GM19467 (cell line): ENCODE measurements around the gene ELL2.
"Not testable (repeated sequence)": the region's sequence is repeated elsewhere in the genome, so short reads cannot be mapped to it uniquely, and the experiment has no call there.

Experiments
- ATAC-seq: cut with Tn5 transposase; IDR thresholded peaks from one replicate; pipeline ENCODE4 v1.9.1; 2021; ENCODE audit warnings: mild to moderate bottlenecking, moderate library complexity; ENCODE audit not compliant: unreplicated experiment

The ELL2 gene

DNA sequence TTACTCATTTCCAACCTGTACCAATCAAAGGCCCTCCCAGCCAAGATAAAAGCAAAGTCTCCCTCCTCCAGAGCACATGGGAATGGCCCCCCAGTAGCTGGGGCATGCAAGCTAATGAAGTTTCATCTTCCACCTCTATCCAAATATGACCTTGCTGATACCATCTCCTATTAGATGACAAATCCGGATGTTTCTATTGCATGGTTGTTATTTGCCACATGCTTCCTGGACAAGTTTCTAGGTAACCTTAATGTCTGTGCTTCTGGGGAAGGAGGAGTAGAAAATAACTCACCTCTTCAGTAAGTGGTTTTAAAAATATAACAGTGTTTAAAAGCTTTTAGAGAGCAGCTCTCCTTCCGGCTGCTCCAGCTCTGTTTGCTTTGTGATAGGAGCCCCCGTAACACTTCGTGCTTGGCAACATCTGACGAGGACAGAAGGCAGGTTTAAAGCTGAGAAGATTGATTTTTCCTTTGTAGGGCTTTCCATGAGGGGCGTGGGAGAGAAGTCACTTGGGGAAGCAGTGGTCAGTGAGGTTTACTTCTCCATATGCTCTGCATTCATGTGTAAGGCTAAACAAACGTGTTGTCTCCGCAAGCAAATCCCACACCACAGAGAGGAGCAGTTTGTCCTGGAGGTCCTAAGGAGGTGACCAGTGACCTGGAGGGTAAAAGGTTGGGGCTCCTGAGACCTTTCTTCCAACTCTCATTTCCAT is 98.8 kb downstream of the ELL2 start:
- ATAC-seq: no peak

DNA sequence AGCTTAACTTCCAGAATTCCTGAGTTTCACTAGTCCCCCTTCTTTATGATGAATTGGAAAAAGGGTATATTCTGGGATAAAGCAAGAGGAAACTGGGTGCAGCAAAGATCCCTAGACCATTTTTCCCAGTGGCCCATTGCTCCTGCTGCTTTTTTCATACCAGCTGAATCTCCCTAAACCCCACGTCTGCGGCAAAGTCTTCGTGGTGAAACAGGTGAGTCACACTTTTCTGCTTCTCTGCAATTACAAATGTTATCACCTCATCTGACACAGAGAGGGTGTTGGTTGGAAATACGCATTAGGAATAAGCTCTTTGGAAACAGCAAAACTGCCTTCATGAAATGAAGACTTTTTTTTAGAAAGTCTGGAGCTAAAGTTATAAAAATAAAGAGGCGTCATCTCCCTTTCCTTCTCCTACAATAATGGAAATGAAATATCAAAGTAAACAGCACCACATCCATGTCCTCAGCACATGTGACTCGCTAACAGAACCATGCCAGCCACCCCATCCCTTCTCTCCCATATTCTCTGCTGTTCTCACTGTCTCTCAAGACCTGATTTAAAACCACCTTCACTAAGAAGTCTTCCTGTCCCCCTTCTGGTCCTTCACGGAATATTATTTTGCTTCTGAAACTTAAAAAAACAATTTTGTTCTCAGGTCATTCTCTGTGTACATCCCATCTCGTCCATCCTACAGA is 99.6 kb downstream of the ELL2 start:
- no peak for ATAC-seq

DNA sequence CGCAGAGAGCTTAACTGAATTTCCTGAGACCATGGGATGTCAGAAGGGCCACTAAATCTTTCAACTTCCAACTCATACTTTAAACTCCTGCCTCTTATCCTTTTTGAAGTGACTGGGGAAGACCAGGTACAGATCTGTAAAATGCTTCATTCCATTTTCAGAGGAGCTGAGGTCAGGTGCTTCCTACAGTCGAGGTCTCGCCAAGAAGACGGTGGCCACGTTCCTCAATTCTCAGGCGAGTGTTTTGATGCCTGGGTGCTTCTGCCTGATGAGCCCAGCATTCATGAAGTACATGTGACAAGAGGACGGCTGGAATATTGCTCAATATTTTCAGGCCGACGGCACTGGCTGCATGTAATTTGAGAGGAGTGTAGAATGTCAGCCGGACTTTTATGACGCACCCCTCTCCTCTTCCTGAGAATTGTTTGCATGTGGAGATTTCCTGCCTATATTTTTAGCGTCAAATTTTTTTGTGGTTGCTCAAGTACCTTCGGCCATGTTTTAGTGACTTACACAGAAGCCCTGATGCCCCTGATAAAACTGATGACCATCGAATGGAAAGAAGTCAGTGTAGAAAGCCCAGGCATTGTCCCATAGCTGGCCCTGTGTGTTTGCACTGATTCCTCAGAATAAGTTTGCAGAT is 100.3 kb downstream of the ELL2 start:
- no peak for ATAC-seq

DNA sequence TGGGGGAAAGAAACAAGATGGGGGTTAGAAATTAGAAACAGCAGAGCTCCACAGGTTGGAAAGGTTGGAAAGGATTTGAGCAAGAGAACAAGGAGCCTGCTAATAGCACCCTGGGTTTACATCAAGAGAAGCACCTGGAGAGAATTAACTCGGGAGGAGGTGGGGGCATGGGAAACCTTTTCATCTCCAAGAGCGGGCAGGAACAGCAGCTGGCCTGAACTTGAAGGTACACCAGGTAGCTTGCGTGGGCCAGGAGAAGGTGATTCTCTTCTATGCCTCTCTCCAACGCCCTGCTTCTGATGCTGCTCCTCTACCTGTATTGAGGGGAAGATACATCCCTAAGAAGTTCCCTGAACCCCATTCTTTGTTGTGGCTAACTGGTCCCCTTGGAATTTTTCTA is 102.0 kb downstream of the ELL2 start:
- no peak for ATAC-seq

DNA sequence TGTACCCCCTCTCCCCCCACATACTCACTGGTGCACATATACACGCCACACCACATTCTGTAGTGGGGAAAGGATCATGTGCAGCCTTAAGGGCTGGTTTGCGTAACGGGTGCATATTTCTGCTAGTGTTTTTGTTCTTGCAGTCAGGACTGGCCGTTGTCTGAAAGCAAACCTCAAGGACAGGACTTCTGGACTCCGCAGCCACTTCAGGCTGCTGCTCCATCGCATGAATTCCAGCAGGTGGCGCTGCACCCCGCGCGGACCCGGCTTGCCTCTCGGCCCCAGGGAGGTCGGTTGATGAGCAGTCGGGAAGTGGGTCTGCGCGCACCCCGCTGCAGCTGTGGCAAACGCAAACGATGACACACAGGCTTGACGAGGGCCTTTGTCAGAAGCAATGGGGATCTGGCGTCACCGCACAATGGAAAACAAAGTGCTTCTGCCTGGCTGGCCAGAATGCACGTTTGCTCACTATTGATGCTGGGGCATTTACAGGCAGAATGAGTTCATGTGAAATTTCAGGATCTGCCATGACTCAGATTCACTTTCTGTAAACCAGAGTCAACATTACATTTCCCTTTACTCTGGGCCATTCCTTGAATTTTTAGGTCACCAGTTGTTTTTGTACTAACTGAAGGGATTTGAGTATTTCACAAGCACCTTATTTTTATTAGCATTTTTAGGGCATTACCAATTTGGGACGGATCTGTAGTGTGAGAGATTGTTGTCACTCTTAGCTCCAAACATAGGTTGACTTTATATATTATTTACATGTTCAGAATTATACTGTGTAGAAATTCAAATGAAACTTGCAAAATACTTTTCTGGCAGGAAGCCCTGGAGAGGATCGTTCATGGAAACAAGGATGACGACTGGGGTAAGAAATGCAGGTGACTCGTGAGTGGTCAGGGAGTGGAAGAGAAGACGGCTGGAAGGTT is 102.7 kb downstream of the ELL2 start:
- ATAC-seq: peak; percentile 94

DNA sequence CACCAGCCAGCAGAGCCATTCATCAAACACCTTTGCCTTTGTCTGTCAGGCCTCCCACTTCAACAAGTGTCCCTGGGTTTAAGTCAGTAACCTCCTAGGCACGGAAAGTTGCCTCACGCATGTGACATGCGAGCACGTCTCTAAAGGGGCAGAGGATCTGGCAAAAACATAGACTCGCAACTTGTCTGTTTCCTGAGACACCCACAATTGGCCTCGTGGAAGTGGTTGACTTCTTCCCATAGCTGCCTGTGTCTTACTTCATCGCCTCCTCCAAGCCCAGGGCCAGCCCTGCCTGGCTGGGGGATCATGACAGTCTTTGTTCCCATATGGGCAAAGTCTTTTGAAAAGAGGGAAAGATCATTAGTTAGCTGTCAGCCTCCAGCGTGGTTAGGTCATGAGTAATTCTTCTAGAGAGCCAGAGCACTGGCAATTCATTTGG is 103.6 kb downstream of the ELL2 start:
- ATAC-seq: no peak

DNA sequence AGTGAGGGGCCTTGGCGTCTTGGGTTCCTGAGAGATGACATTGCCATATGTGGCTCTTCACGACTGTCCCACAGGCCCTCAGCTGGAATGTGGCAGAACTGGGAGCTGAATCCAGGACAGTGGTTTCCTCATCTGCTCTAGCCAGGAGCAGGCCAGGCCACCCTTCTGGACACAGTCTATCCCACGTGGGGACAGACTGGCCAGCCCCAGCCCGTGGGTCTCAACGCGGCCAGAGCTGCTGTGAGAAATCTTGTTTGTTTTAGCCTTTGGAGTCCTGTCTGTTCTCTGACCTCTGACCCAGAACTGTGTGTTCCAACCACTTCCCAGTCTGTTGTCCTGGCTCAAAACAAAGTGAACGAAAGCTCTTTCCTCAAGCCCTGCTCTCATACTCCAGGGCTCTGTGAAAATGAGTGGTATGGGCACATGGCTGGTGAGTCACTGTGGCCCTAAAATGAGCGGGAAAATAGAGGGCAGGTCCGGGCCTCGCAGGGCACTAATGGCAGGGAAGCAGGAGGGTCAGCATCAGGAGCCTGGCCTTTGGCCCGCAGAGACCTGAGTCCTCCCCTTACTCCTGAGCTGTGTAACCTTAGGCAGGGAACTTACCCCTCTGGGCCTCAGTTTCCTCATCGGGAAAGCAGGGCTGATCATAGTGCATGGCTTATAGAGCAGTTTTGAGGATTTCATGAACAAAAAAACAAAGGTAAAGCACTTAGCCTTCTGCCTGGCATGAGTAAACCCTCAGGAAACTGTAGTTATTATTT is 104.3 kb downstream of the ELL2 start:
- ATAC-seq: no peak

DNA sequence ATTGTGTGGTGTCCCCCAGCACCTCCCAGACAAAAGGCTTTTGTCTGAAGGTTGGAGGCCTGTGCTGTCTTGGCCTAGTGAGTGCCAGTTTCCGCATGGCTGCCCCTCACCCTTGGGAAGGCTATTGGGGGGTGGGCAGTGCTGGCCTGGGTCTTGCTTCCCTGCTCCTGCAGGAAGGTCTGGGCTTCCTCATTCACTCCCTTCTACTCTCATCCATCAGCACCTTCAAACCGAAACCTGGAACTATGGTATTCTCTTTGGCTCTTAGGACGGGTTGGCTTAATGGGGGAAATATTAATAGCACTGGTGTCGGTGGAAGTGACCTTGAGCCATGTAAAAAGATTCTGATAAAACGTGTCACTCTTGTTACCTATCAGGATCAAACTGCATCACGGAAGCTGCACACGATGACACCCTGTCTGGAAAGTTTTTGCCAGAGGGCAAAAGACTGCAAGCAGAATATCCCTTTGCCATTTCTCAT is 105.1 kb downstream of the ELL2 start:
- ATAC-seq: no peak

DNA sequence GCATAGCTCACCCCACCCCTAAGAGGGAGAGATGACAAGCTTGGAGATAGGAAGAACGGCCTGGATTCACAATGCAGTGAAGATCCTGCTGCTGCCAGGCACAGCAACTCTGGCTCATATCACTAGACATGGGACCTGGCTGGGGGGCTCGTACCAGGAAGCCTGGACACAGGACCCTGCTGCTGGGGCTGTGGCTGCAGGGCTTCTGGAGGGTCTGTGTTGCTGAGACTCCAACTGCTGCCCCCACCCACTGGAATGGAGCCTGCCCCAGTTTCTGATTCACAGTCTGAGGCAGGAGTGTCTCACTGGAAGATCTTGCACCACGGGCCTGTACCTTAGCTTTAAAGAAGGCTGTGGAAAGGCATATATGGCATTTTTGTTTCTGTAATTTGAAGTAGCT is 108.2 kb downstream of the ELL2 start:
- no peak for ATAC-seq

DNA sequence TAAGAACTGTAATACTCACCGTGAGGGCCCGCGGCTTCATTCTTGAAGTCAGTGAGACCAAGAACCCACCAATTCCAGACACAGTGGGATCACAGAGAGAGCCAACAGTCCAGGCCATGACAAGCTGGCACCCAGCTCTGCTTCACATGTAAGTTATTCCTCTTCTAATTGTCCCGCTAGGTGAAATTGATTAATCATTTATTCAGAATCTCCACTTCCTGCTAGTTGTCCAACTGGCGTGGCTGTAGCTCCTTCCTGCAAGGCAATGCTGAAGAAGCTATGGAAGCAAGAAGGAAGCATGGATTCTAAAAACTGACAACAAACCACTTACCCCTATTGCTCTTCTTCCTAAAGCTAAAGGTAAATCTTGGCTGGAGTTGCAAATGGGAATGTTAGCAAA is 109.1 kb downstream of the ELL2 start:
- ATAC-seq: no peak

DNA sequence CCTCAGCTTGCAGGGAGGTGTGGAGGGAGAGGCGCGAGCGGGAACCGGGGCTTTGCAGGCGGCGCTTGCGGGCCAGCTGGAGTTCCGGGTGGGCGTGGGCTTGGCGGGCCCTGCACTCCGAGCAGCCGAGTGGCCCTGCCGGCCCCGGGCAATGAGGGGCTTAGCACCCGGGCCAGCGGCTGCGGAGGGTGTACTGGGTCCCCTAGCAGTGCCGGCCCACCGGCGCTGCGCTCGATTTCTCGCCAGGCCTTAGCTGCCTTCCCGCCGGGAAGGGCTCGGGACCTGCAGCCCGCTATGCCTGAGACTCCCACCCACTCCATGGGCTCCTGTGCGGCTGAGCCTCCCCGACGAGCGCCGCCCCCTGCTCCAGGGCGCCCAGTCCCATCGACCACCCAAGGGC is 110.5 kb downstream of the ELL2 start:
- not testable (repeated sequence) for ATAC-seq

DNA sequence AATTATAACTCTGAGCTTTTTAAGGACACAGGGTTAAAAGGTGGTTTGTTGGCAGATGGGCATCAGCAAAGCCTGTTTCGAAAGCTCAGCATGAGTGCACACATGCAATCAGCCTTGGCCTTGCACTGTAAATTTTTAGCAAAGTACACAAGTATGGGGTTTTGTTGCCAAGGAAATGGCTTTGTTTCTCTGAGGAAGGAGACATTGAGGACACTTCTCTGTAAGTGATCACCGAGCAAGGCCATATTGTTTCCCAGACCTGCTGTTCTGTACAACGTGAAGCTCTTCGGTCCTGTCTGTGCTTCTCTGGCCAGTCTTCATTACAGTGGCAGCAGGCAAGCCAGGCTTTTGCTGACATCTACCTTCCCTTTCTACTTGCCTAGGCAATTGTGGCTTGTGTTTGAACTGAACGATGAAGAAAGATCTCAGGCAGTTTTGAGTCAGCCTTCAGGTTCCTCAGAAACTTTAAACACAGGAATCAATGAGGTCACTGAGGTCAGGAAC is 111.2 kb downstream of the ELL2 start:
- ATAC-seq: no peak

DNA sequence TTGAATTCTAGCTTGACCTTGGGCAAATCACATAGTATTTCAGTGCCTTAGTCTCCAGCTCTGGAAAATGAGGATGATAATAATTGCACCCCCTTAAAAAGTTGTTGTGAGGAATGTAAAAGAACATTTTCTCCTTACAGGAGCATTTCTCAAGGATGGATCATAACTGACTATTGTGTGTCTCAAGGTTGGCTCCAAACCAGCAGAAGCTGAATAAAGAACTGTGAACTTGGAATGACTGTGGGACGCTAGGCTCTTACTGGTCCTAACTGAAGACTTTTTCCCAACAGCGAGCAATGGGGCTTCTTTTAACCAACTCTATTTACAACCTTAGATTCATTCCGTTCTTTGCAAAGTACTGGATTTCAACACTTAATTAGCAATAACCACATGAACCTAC is 113.0 kb downstream of the ELL2 start:
- ATAC-seq: no peak

DNA sequence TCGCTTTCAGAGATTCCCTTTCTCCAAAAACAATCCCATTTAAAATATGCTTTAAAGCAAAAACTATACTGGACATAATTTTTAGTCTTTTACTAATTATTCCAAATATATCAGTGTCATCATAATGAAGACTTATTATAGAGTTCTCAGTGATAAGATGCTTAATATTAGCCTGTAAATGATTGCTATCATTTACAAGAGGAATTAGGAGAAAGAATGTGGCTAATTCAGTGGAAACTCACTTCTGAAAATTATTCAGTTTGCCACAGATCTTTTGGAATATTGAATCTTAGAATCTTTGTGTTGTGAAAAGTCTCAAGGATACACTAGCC is 114.4 kb downstream of the ELL2 start:
- no peak for ATAC-seq

DNA sequence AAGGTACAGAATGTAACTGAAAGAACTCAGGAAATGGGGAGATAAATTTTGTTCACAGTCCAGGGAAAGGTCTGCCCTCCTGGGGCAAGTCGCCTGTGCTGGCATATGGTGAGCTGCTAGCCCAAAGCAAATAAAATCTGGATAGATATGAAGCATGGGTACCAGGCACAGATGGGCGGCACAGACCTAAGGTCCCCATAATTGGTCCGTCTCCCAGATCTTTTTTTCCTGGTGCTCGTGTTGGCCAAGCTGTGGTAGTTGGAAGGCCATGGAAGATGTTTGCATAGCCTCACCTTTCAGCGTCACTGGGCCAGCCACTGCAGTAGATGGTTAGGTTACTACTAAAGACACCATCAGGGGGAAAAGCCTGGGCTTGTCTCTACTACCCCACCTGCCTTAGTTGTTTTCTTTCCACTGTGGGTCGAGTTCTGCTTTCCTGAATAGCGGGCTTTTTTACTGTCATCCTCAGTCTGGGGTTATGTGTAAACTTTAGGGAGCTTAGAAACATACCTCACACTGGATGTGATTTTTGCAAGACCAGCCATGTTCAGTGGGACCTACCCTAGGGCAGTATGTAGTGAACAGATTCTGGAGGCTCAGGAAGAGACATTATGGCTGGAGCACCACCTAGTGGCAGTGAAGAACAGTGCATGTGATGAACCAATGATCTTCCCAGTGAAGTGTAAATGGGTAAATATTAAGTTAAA is 114.9 kb downstream of the ELL2 start:
- ATAC-seq: peak; percentile 64

DNA sequence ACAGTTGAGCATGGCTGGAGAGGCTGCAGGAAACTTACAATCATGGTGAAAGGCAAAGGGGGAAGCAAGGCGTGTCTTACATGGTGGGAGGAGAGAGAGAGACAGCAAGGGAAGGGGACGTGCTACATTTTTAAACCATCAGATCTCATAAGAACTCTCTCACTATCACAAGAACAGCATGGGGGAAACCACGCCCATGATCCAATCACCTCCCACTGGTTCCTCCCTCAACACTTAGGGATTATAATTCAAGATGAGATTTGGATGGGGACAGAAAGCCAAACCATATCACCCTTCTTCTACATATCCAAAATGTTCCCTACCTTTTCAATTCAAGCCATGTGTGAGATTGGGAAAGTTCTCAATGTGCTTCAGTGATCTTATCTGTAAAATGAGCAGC is 116.3 kb downstream of the ELL2 start:
- ATAC-seq: no peak

DNA sequence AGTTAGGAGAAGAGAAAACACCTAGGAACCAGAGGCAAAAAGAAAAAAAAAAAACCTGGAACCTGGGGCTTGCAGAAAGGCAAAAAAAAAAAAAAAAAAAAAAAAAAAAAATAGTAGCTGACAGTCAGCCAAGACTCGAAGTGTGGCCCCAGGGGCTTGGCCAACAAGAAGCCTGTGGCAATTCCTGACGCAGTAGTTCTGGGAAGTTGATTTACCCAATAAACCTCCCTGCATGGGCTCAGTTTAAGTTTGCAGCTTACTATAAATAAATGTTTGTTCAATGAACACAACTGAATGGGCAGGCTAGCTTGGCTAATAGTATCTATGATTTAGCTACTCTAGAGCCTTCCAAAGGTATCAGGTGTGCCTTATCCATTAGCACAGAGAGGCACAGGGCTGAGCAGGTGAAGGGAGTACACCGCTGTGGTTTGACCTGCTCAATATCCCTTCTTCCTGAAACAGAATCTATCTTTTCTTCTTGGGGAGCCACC is 117.9 kb downstream of the ELL2 start:
- ATAC-seq: no peak

DNA sequence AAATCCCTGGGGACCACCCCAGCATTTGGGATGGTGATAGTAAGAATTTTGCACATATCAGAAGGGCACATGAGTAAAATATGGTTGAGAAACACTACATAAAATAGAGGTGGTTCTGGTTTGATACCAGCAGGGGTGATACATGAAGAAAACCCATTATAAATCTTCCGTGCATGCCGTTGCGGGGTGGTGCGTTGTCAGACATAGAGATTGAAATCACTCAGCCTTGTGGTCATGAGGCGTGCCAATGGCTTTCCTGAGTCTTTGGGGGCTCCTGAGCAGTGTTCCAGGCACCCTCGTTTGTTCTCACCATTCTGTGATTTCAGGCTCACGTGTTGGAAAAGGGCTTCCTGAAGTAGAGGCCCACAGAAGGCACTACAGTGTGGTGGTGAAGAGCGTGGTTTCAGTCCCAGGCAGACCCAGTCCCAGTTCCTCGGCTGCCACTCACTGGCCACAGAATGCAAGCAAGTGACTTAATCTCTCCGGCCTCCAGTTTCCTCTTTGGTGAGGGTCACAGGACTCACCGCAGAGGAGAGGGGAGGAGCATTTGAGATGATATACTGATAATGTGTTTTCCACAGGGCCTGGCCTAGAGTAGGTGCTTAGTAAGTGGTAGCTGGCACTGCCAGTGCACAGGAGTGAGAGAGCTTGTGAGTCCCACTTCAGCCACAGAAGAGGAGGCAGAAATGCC is 118.7 kb downstream of the ELL2 start:
- peak; percentile 82 for ATAC-seq
